Measurements from ENCODE around the gene C15orf39. TPM values are rescaled to one million over a fixed set of nuclear protein-coding genes. Genes with fewer than 3 reads are reported as not detected.

The C15orf39 gene
- total and polyA plus RNA-seq, 2 of the 13 experiments (the other 11 are each of a cell fraction or from before 2014, with no cell fraction given): 6.2 to 13.5 TPM

DNA sequence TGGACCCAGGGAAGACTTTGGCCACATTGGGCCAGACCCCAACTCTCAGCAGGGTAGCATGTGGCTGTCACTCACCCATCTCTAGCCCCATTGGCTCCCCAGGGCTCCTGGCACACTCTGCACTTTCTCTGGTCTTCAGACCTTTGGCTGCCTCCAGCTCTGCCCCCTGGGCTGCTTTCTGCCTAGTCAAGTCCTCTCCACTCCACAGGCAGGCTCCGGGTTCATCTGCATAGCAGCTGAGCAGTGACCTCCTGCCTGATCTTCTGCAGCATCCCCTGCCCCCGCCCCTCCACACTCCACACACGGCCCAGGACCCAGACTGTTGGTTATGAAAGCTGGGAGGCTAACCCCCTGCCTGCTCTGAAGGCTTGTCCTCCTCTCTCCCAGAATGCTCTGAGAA lies 8.4 kb upstream of the C15orf39 start:
- DNase-seq (ENCODE audit: low spot score): no peak
- Histone ChIP-seq H3K4me1 (ENCODE audit: insufficient read depth, low read length) (peaks cover 67% of the 10 kb centered on the region), H3K36me3 (replicated peaks in 1 of 2; ENCODE audit: control insufficient read depth in 1 of 2, insufficient read depth in 2 of 2, low read length in 2 of 2) (no peaks in the 10 kb centered on the region), H3K27me3 (ENCODE audit: control insufficient read depth in 1 of 2, insufficient read depth in 2 of 2, low read length in 2 of 2) (no peaks in the 10 kb centered on the region), H3K4me3 (replicated peaks in 1 of 3; ENCODE audit: insufficient read depth in 1 of 3, low read depth in 2 of 3, low read length in 3 of 3) (no peak overlapping the region), H4K20me1 (ENCODE audit: insufficient read depth, low read length) (no peaks in the 10 kb centered on the region), H3K9me3 (ENCODE audit: low read length) (peaks cover 10% of the 10 kb centered on the region), H3K9ac (ENCODE audit: insufficient read depth, low read depth, low read length) (no peak overlapping the region), H3K27ac (ENCODE audit: extremely low read length, insufficient read depth, low read length) (no peak overlapping the region), H3K4me2 (ENCODE audit: low read depth, low read length) (peak overlapping the region; percentile 57), H3K79me2 (ENCODE audit: insufficient read depth, low read length) (no peaks in the 10 kb centered on the region), H2AFZ (ENCODE audit: low read length) (no peak overlapping the region)
- peak; percentile 27 for ATAC-seq
- no peak for FAIRE-seq
- no TSS peak for BruUV-seq (replicated peaks)
- CTCF ChIA-PET (ENCODE audit: low intra/inter-chr PET ratio, low total read pairs): no interaction called here
- in situ Hi-C loops (cut with HindIII; ENCODE audit: extremely low pct_ligation_motif_present, low pct_unique_long_range_greater_than_20kb) (no loop called here), intact Hi-C loops (cut with micrococcal nuclease; ENCODE audit: unreplicated experiment) (no loop called here)
- POLR2A ChIA-PET: interaction anchor here (1.0 to 2.8 kb wide), 3 partner anchors 8 to 150 kb away, joined by 5 to 12 read pairs (median 6); partner anchors contain the start of gene C15orf39
- TF ChIP-seq ZNF687 (CRISPR knock-in tag; IDR thresholded peaks at IDR 0.05) (peak; percentile 18; the same call in 1 of the 2 replicates), ZNF724P (CRISPR knock-in tag; IDR thresholded peaks at IDR 0.05; ENCODE audit: borderline replicate concordance) (no peak), ZNF180 (CRISPR knock-in tag; IDR thresholded peaks at IDR 0.05; ENCODE audit: borderline replicate concordance, low read depth) (no peak)
- WGBS (ENCODE audit: low lambda C conversion rate): 8% methylated on average over 3 of the region's 3 CpGs

GRCh38 chr15:75193976-75194375 lies 7.7 kb upstream of the C15orf39 start:
- Histone ChIP-seq H2AFZ (ENCODE audit: low read length) (no peak overlapping the region), H3K79me2 (ENCODE audit: insufficient read depth, low read length) (no peaks in the 10 kb centered on the region), H3K27me3 (ENCODE audit: control insufficient read depth in 1 of 2, insufficient read depth in 2 of 2, low read length in 2 of 2) (no peaks in the 10 kb centered on the region), H3K4me3 (replicated peaks in 1 of 3; ENCODE audit: insufficient read depth in 1 of 3, low read depth in 2 of 3, low read length in 3 of 3) (no peak overlapping the region), H3K36me3 (replicated peaks in 1 of 2; ENCODE audit: control insufficient read depth in 1 of 2, insufficient read depth in 2 of 2, low read length in 2 of 2) (no peaks in the 10 kb centered on the region), H3K27ac (ENCODE audit: extremely low read length, insufficient read depth, low read length) (no peak overlapping the region), H3K9me3 (ENCODE audit: low read length) (peaks cover 10% of the 10 kb centered on the region), H3K4me1 (ENCODE audit: insufficient read depth, low read length) (peaks cover 67% of the 10 kb centered on the region), H3K4me2 (ENCODE audit: low read depth, low read length) (no peak overlapping the region), H3K9ac (ENCODE audit: insufficient read depth, low read depth, low read length) (no peak overlapping the region), H4K20me1 (ENCODE audit: insufficient read depth, low read length) (no peaks in the 10 kb centered on the region)
- intact Hi-C loops (cut with micrococcal nuclease; ENCODE audit: unreplicated experiment) (no loop called here), in situ Hi-C loops (cut with HindIII; ENCODE audit: extremely low pct_ligation_motif_present, low pct_unique_long_range_greater_than_20kb) (no loop called here)
- no peak for ATAC-seq
- no peak for TF ChIP-seq ZNF251 (CRISPR knock-in tag; IDR thresholded peaks at IDR 0.05)
- 57% methylated on average over 3 of the region's 3 CpGs for WGBS (ENCODE audit: low lambda C conversion rate)
- ChIA-PET CTCF (ENCODE audit: low intra/inter-chr PET ratio, low total read pairs) (no interaction called here), POLR2A (interaction anchor here (1.0 to 2.8 kb wide), 4 partner anchors 7 to 150 kb away, joined by 4 to 12 read pairs (median 6); partner anchors contain the start of gene C15orf39)
- no peak for DNase-seq (ENCODE audit: low spot score)
- no peak for FAIRE-seq
- BruUV-seq (replicated peaks): no TSS peak

All from HepG2 (cell line).